HG03060 (cell line): Measurements from ENCODE around the gene EXOSC7.
"Not testable (repeated sequence)": the region's sequence is repeated elsewhere in the genome, so short reads cannot be mapped to it uniquely, and the experiment has no call there.

Experiments used
- ATAC-seq: cut with Tn5 transposase; IDR thresholded peaks from one replicate; pipeline ENCODE4 v1.9.1; 2021; ENCODE audit warnings: low read depth, moderate number of reproducible peaks; ENCODE audit not compliant: unreplicated experiment

The EXOSC7 gene

GRCh38 chr3:44976002-44976815 lies at the start of gene EXOSC7, which contains the start of gene ZDHHC3:
EXOSC7 (plus strand) TSS chr3:44976244; CDS start chr3:44976278, 34 bp downstream.
ZDHHC3 (minus strand) TSS chr3:44976174; CDS start chr3:44959436, 16,738 bp downstream.
- peak; percentile 51 for ATAC-seq

DNA sequence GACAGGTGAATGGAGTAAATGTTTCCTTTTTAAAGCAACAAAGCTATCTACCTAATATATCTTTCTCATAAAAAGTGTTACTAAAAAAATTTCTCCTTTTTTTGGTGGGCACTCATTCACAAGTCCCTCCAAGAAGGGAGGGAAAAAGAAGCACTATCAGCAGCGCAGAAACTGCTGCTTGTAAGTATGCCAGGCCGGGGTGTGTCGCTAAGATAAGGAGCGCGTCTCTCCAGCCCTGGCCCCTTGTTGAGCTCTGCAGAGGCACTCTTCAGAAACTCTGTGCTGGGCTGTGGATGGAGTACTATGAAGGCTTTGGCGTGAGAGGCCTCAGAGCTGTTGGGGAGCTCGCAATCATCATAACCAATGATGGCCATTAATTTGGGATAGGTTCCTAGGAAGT lies 49.1 kb upstream of the EXOSC7 start:
- no peak for ATAC-seq

DNA sequence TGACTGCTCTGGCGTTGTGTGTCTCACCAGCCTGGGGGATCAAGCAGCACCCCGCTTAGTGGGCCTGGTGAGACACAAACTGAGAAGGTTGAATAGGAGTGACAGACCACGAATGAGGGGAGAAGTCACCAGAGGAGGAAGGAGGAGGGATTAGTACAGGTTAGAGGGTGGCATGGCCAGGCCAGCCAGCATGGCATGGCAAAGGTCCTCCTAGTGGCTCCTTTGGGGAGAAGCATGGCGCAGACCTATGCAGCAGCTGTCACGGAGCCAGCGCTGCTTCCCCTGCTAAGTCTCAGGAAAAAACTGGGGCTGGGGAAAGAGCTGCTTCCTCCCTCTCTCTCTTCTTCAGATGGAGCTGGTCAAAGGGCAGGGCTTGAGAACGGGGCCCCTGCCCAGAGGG lies 48.7 kb upstream of the EXOSC7 start:
- ATAC-seq = no peak

DNA sequence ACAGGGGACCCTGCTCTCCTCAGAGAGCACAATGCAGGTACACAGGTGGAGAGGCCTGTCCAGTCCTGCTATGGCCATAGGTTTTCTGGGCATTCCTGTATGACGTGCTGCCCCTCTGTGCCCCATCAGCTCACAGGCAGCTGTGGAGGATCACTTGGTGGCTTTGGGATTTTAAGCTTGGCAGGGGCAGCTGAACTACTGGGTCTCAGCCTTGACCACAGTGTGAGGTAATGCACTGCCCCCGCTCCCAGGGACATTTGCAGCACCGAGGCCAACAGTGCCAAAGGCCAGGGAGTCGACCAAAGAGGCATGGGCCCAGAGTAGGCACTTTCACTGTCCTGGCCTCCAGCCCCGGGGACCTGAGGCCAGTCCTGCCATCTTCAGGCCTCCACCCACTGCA lies 46.3 kb upstream of the EXOSC7 start:
- no peak for ATAC-seq

- no peak for ATAC-seq
These were observed 45.1 kb upstream of the EXOSC7 start for GRCh38 chr3:44930911-44931310.

DNA sequence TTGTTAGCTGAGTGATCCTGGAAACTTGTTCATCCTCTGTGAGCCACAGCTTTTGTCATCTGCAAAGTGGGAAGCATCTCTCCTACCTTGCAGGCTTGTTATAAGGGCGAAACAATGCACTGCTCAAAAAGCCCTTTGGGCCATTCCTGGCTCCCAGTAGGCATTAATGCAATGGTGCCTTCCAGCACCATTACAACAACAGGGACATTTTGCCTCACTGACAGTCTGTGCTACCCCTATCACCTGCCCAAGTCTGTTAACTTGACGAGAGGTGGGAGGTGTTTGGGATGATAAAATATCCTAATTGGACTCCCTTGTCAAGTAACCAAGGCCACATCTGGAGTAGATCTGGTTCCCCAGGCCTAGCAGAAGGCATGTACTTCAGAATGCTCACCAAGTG lies 44.3 kb upstream of the EXOSC7 start:
- ATAC-seq = no peak

- no peak for ATAC-seq
These were observed 43.8 kb upstream of the EXOSC7 start for GRCh38 chr3:44932271-44932670.

DNA sequence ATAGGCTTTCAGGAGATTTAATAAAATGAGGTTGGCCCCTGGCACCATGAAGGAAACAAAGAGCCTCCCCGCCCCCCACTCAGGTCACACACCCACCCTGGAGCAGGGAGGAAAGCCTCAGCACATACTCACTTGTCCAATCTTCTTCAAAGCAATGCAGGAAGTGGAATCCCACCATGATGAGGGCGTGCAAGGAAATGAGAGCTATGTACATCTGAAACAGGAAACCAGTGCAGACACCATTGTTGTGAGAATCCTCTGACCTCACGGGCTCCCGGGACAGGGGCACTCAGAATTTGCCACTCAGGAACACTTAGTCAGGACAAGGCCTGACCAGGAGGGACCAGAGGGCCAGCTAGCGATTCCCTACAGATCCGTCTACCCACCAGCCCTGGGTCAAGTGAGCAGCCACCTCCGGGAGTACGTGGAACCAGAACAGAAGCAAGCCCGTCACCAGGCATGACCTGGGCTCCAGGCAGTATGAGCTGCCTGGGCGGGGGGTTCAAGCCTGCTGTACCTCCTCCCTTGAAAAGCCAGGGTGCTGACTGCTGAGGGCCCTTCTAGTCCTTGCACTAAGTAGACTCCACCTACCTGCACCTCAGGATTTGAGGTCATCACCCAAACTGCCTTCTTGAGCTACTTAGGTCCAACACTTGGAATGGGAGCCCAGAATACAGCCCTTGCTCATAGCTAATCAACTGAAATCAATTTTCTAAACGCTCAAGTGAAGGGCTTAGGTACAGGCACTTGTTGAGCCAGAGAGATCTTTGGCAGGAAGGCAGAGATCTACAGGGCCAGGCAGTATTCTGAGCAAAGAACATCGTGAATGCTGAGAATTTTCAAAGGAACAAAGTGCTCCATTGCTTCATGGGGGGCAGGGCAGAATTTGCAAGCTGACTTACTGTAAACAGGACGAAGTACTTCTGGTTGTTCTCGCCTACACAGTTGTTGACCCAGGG lies 42.8 kb upstream of the EXOSC7 start:
- no peak for ATAC-seq

GRCh38 chr3:44939581-44940036 lies 36.4 kb upstream of the EXOSC7 start:
- ATAC-seq = no peak

- ATAC-seq = no peak
These were observed 33.7 kb upstream of the EXOSC7 start for GRCh38 chr3:44942202-44942921.

DNA sequence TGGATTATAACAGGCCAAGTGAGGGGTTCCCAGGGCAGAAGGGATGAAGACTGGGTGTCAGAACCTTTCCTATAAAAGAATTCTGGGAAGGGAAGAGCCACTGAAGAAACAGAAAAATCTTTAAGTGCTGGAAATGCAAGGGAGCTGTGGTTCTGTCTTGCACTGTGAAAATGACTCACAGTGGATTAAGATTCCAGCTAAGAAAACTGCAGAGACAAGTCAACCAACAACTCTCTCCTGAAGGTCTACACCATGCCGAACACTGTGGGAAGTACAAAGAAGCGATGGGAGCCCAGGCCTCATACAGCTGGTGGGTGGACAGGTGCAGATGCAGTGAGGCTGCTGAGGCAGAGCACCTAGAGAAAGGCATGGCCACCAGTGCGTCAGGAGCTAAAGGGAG lies 27.8 kb upstream of the EXOSC7 start:
- no peak for ATAC-seq

- not testable (repeated sequence) for ATAC-seq
These were observed 26.3 kb upstream of the EXOSC7 start for GRCh38 chr3:44949770-44950169.

DNA sequence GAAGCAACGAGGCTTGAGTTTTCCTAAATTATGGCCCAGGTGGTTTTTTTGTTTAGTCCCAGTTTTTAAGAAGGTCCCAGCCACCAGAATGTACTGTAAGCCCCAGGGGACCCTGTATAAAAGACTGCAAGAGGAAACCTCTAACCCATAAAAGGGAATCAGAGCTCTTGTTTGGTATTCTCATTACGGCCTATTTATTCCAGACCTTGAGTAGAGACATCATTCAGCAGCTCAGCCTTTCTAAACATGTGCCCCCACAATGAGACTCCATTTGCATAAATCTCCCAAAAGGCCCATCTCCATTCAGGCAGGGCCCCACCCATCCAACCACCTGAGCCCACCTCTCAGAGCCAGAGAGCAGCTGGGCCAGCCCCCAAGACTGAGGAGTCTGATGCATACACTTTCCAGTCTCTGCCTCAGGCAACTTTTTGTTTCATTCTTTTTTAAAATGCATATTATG lies 25.7 kb upstream of the EXOSC7 start:
- ATAC-seq = no peak

DNA sequence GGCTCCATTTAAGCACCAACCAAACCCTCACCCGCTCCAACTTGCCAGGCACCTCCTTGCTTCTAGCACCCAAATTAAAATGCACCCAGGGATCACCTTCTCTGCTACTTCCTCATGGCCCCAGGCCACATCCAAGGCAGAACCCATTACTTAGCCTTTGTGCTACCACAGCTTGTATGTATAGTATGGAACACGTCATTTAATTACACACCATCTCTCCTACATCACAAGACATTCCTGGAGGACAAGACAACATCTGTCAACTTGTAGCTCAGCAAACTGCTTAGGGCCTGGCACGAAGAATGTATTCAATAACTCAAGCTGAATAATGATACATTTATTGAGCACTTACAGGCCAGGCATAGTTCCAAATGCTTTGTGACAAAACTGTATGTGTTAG lies 23.4 kb upstream of the EXOSC7 start:
- no peak for ATAC-seq

- ATAC-seq = no peak
These were observed 21.7 kb upstream of the EXOSC7 start for GRCh38 chr3:44954304-44954703.

DNA sequence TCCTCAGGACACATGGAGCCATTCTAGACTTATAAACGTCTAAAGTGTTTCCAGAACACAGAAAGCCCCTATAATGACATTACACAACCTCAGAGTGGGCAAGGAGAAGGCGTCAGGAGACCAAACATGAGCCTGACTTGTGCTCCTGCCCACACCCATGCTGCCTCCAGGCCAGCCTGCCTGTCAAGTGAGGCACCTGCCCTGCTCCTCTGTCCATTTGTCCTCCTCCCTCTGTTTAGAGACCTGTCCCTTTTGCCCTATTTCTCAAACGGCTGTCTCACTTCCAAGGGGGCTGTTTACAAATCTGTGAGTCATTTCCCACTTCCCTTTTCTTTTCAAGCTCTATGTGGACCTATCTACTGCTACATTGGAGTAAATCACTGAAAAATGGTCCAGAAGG lies 21.1 kb upstream of the EXOSC7 start:
- ATAC-seq = peak; percentile 53

GRCh38 chr3:44955917-44956316 lies 20.1 kb upstream of the EXOSC7 start:
- no peak for ATAC-seq

DNA sequence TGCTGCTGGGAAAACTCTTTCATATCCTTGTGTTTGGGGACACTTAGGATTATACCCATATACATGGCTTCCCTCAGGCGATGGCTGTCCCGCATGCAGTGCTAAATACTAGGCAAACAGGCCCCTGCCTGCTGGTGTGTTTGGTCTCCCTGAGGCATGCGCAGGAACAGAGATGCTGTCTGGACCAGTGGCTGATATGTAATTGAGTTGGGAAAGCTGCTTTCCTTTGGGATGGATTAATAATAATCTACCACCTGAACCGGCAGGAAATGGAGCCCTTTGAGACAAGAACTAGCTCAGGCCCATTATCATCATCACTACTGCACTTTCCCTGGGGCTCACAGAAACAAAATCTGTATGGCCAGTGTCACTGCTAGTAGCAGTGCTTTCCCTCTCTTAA lies 18.1 kb upstream of the EXOSC7 start:
- no peak for ATAC-seq

DNA sequence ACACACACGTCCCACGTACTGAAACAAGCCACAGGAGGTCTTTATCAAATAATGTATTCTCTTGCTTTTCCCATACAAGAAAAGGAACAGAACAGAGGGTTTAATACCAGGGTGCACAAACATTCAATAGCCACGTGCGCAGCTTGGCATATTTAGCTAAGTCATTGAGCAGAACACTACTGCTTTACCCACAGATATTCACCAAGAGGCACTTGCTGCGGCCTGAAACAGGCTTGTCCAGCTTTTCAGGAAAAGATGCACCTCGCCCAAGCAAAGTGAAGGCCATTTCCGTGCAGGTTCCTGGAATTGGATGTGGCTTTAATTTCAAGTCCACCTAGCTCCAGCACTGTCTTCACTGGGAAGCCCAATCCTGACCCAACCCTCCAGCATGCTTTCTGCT lies 17.7 kb upstream of the EXOSC7 start:
- no peak for ATAC-seq

DNA sequence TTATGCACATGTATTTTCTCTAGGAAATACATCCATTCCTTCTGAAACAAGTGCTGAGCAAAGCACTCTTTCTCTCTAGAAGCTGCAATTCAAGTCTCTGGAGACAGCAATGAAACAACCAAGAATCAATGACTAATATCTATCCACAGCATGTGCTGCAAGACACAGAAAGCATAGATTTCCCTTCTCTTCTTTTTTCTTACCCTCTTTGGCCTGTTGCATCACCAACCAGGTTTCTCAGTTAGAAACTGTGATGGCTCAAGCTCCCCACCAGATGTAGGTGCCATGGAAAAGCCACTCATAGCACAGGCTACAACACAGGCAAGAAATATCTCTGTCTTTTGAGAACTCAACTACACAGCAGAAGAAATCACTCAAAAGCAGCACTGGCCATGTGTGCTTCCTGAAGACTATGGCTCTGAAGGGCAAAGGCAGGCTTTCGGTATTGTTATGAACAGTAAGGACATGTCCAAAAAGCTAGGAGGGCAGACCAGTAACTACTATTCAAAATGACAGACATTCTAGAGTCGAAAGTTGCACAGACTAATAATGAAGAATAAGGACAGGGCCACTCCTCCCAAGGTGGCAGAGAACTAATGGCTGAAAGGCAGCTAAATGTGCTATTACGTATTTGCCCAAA lies 15.5 kb upstream of the EXOSC7 start:
- ATAC-seq = no peak
